HepG2 (cell line): ENCODE results near the gene NDUFC1. TPM values are rescaled to one million over a fixed set of nuclear protein-coding genes. Genes with fewer than 3 reads are reported as not detected.

Source experiments
- ATAC-seq: fragments of 200-7000 bp; cut with Tn5 transposase; 3 replicates; pipeline ENCODE4 v1.9.1; 2020; ENCODE audit warnings: mild to moderate bottlenecking, moderate library complexity
- BruUV-seq: library from RNA; stranded (reverse); fragments of 400-500 nt; replicated peaks from 2 replicates; lab custom pipeline; 2021; lab: Mats Ljungman, UMichigan
- CTCF ChIA-PET: fragments of 300-600 bp; formaldehyde crosslinking; extraction: SDS; loops from one replicate; lab custom pipeline; 2021; ENCODE audit warnings: low total read pairs, inconsistent platforms, low intra/inter-chr PET ratio; lab: Yijun Ruan, JAX
- POLR2A ChIA-PET: fragments of 350-600 bp; sonication (Branson Sonifier 250); formaldehyde crosslinking; loops from one replicate; lab custom pipeline; 2020; ENCODE audit warnings: antibody characterized with exemption, inconsistent platforms; lab: Yijun Ruan, JAX
- DNase-seq: peaks from one replicate; pipeline ENCODE4 v3.0.0-alpha.2; 2015; ENCODE audit warnings: low spot score
- FAIRE-seq: peaks from 3 replicates; lab custom pipeline; 2011; peaks lifted over from hg19 to GRCh38; lab: Jason Lieb, UNC
- H2AFZ ChIP-seq: one replicate; pipeline ENCODE4 v1.6.1; 2011; ENCODE audit warnings: low read length, inconsistent platforms
- H3K27ac ChIP-seq: fragments of 300-600 bp; 3 replicates; pipeline ENCODE4 v1.8.0; 2011; ENCODE audit warnings: mixed run types, mild to moderate bottlenecking, mixed read lengths, low read length, inconsistent platforms; ENCODE audit not compliant: insufficient read depth; ENCODE audit errors: extremely low read length
- H3K27me3 ChIP-seq, 2 experiments: fragments of 200-600 bp in 1 of 2; 2 replicates in 1 of 2; 3 replicates in 1 of 2; pipeline versions ENCODE4 v1.6.0 to v1.8.0; 2011; ENCODE audit warnings: low read length in 2 of 2, mild to moderate bottlenecking in 2 of 2, moderate library complexity in 2 of 2, inconsistent platforms in 1 of 2; ENCODE audit not compliant: insufficient read depth in 2 of 2, control insufficient read depth in 1 of 2
- H3K36me3 ChIP-seq, 2 experiments: fragments of 200-600 bp in 1 of 2; replicated peaks in 1 of 2; 2 replicates in 1 of 2; 3 replicates in 1 of 2; pipeline versions ENCODE4 v1.5.1 to v1.8.0; 2011; ENCODE audit warnings: low read length in 2 of 2, inconsistent platforms in 1 of 2; ENCODE audit not compliant: insufficient read depth in 2 of 2, control insufficient read depth in 1 of 2
- H3K4me1 ChIP-seq: 2 replicates; pipeline ENCODE4 v1.5.1; 2012; ENCODE audit warnings: low read length, inconsistent platforms; ENCODE audit not compliant: insufficient read depth
- H3K4me2 ChIP-seq: 2 replicates; pipeline ENCODE4 v1.6.0; 2011; ENCODE audit warnings: low read depth, low read length, inconsistent platforms
- H3K4me3 ChIP-seq, 3 experiments: fragments of 200-600 bp in 1 of 3; sonication (generic), shearing (Covaris generic) in 1 of 3; replicated peaks in 1 of 3; 2 replicates each; pipeline ENCODE4 v1.5.1; 2011 to 2016; ENCODE audit warnings: low read length in 3 of 3, inconsistent platforms in 2 of 3, low read depth in 2 of 3, mild to moderate bottlenecking in 2 of 3, control low read depth in 1 of 3, mixed read lengths in 1 of 3; ENCODE audit not compliant: insufficient read depth in 1 of 3
- H3K79me2 ChIP-seq: one replicate; pipeline ENCODE4 v1.6.1; 2011; ENCODE audit warnings: low read length, inconsistent platforms; ENCODE audit not compliant: insufficient read depth
- H3K9ac ChIP-seq: 2 replicates; pipeline ENCODE4 v1.6.0; 2011; ENCODE audit warnings: mild to moderate bottlenecking, low read depth, low read length, inconsistent platforms; ENCODE audit not compliant: insufficient read depth
- H3K9me3 ChIP-seq: 2 replicates; pipeline ENCODE4 v1.5.1; 2012; ENCODE audit warnings: mild to moderate bottlenecking, low read length
- H4K20me1 ChIP-seq: 2 replicates; pipeline ENCODE4 v1.6.0; 2011; ENCODE audit warnings: inconsistent platforms, mild to moderate bottlenecking, low read length, moderate library complexity; ENCODE audit not compliant: insufficient read depth
- MAF1 ChIP-seq: sonication (generic); formaldehyde crosslinking; IDR thresholded peaks from 2 replicates; pipeline ENCODE4 v1.5.0; 2020; ENCODE audit warnings: missing genetic modification reagents, borderline replicate concordance
- MAFF ChIP-seq: IDR thresholded peaks from 2 replicates; pipeline ENCODE4 v1.6.1; 2011; ENCODE audit warnings: low read depth, low read length, improper control_type of control experiment
- NCOA5 ChIP-seq: sonication (generic); formaldehyde crosslinking; IDR thresholded peaks from 2 replicates; pipeline ENCODE4 v1.4.0; 2020; ENCODE audit warnings: missing genetic modification reagents
- NFE2L2 ChIP-seq: fragments of 150-350 bp; IDR thresholded peaks from 2 replicates; pipeline ENCODE4 v1.6.1; 2014; ENCODE audit warnings: low read length
- PRPF4 ChIP-seq: fragments of 200-400 bp; formaldehyde crosslinking; IDR thresholded peaks from 2 replicates; pipeline ENCODE4 v1.6.1; 2016; ENCODE audit warnings: low read length, low read depth; ENCODE audit not compliant: poor library complexity, severe bottlenecking
- PTBP1 ChIP-seq: fragments of 200-400 bp; formaldehyde crosslinking; IDR thresholded peaks from 2 replicates; pipeline ENCODE4 v1.6.1; 2018; ENCODE audit warnings: low read length, low read depth; ENCODE audit not compliant: poor library complexity, severe bottlenecking
- SP5 ChIP-seq: IDR thresholded peaks from 2 replicates; pipeline ENCODE4 v1.6.1; 2016; ENCODE audit warnings: low read depth, borderline replicate concordance
- TCF7 ChIP-seq: sonication (generic); IDR thresholded peaks from 2 replicates; pipeline ENCODE4 v1.6.1; 2016; ENCODE audit warnings: antibody characterized with exemption, low read depth
- ZNF20 ChIP-seq: sonication (generic); formaldehyde crosslinking; IDR thresholded peaks from 2 replicates; pipeline ENCODE4 v1.4.0; 2020; ENCODE audit warnings: mild to moderate bottlenecking, moderate library complexity, missing genetic modification reagents
- ZNF329 ChIP-seq: sonication (generic); formaldehyde crosslinking; IDR thresholded peaks from 2 replicates; pipeline ENCODE4 v1.9.0; 2021; ENCODE audit warnings: low read depth, mild to moderate bottlenecking, missing genetic modification reagents
- ZNF430 ChIP-seq: sonication (generic); formaldehyde crosslinking; IDR thresholded peaks from 2 replicates; pipeline ENCODE4 v1.9.0; 2021; ENCODE audit warnings: mild to moderate bottlenecking, missing genetic modification reagents
- ZNF775 ChIP-seq: sonication (generic); formaldehyde crosslinking; IDR thresholded peaks from 2 replicates; pipeline ENCODE4 v1.4.0; 2020; ENCODE audit warnings: missing genetic modification reagents, mild to moderate bottlenecking, moderate library complexity, borderline replicate concordance
- WGBS: methylation state at CpG from one replicate; pipeline ENCODE4 v1.1.6; 2017; ENCODE audit warnings: low lambda C conversion rate; 5-methylcytosine and 5-hydroxymethylcytosine counted together
- in situ Hi-C: cut with HindIII; loops from 2 replicates; pipeline ENCODE4 v1.10.0; 2017; ENCODE audit warnings: low pct_unique_long_range_greater_than_20kb; ENCODE audit not compliant: extremely low pct_ligation_motif_present
- intact Hi-C: fragments of 100-400 bp; cut with micrococcal nuclease; formaldehyde crosslinking; loops from one replicate; pipeline ENCODE4 v1.10.0; 2022; ENCODE audit not compliant: unreplicated experiment
- polyA plus RNA-seq, 8 experiments: library from polyadenylated mRNA; depleted of rRNA in 3 of 8; stranded (reverse) in 7 of 8; unstranded in 1 of 8; fragments of >200 nt; fragmentation: Illumina TruSeq in 4 of 8; extraction: Trizol in 4 of 8; gene quantifications; 2 replicates each; pipeline versions ENCODE4 v1.2.1 to v1.2.3, GENCODE V29; 2011 to 2016; ENCODE audit warnings: low read depth in 4 of 8, missing spikeins in 1 of 8, mixed read lengths in 1 of 8; ENCODE audit not compliant: insufficient read depth in 1 of 8
- total RNA-seq, 5 experiments: library from RNA; depleted of rRNA; stranded (reverse); fragments of >200 nt; fragmentation: Illumina TruSeq; extraction: Trizol; gene quantifications; 2 replicates each; pipeline ENCODE4 v1.2.3, GENCODE V29; 2016; ENCODE audit warnings: low read depth in 1 of 5
- TF ChIP-seq, protein P1 (sequence below): sonication (generic); formaldehyde crosslinking; IDR thresholded peaks from 2 replicates; pipeline ENCODE4 v1.5.1; 2020; ENCODE audit warnings: mild to moderate bottlenecking, missing genetic modification reagents
- TF ChIP-seq, protein P2 (sequence below): sonication (generic); formaldehyde crosslinking; IDR thresholded peaks from 2 replicates; pipeline ENCODE4 v1.5.0; 2020; ENCODE audit warnings: missing genetic modification reagents, mild to moderate bottlenecking, borderline replicate concordance

Gene NDUFC1
- total and polyA plus RNA-seq, 2 of the 13 experiments (the other 11 are each of a cell fraction or from before 2014, with no cell fraction given), result 43.4 to 96.4 TPM

DNA sequence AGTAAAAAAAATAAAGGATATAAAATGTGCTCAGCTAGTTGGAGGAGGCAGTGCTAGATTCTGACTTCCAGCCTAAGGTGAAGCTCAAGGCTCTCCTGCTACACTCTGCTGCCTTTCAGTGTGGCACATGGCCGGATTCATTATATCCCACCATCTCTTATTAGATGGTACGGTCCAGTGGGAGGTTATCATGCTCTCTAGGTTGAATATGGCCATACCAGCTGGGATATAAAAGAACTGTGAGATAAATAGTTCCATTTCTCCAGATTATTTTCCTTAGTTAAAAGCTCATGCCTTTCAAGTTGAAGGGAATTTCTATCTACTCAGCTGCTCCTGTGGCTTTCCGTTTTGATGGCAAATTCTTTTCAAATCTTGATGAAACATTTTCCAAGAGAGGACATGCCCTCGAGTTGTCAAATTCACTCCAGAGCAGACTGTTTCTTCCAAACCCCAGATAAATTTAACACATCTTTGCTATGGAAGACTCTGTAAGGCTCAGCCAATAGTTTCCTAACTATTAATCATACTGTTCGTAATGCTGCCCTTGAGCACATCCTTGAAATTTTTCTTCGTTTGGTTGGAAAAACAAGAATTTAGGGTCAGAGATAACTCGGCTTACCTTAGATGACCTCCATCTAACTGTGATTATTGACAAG is 20.1 kb downstream of the NDUFC1 start (continued):
- TF ChIP-seq, protein P1, sequence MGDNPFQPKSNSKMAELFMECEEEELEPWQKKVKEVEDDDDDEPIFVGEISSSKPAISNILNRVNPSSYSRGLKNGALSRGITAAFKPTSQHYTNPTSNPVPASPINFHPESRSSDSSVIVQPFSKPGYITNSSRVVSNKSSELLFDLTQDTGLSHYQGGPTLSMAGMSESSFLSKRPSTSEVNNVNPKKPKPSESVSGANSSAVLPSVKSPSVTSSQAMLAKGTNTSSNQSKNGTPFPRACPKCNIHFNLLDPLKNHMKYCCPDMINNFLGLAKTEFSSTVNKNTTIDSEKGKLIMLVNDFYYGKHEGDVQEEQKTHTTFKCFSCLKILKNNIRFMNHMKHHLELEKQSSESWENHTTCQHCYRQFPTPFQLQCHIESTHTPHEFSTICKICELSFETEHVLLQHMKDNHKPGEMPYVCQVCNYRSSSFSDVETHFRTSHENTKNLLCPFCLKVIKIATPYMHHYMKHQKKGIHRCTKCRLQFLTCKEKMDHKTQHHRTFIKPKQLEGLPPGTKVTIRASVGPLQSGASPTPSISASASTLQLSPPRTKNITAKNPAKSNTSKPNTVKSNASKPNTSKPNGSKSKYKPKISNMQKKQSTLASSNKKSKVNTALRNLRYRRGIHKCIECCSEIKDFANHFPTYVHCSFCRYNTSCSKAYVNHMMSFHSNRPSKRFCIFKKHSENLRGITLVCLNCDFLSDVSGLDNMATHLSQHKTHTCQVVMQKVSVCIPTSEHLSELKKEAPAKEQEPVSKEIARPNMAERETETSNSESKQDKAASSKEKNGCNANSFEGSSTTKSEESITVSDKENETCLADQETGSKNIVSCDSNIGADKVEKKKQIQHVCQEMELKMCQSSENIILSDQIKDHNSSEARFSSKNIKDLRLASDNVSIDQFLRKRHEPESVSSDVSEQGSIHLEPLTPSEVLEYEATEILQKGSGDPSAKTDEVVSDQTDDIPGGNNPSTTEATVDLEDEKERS (CRISPR knock-in tag), result no peak

DNA sequence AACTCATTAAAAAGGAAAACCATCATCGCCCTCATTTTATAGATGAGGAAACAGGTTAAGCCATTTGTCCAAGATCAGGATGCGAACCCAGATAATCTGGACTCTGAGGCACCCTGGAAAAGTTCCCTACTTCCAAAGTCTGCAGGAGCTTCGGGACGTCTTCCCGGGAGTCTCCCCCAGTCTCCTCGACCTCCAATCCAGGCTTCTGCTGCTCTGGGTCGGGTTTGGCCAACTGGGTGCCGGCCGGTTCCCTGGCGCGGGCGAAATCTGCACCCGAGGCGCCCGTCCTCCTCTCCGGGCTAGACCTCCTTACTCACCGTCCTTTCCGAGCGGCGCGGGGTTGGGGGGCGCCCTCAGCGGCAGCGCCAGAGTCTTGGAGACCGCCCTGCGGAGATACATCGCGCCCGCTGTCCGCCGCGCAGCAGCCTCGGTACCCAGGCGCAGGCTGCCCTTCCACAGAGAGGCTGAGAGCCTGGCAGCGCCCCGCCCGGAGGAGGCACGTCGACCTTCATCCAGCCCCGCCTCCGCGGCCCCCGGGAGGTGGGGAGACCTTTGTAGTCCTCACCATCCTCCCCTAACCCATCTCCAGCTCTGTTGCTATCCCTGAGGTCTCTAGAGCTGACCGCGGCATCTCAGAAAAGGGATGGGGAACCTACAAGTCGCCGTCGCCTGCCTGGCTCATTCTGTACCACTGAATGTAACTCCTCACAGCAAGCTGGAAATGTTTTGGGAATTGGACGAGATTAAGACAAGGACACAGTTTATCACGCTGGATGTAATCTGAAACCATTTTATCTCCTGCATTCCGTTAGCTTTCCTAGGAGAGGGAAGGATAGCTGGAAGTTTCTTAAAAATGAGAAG is 22.3 kb downstream of the NDUFC1 start, which contains the start of gene MGARP:
MGARP (minus strand) TSS at position 466 of the 861 bp plus-strand sequence; CDS start at position 399, 67 bp downstream.
- TF ChIP-seq MAFF (no peak), MAF1 (CRISPR knock-in tag) (no peak), NFE2L2 (no peak), NCOA5 (CRISPR knock-in tag) (no peak), ZNF430 (CRISPR knock-in tag) (no peak), TCF7 (no peak), SP5 (CRISPR knock-in tag) (no peak), ZNF775 (CRISPR knock-in tag) (no peak), PRPF4 (no peak), ZNF329 (no peak), PTBP1 (no peak), ZNF20 (CRISPR knock-in tag) (no peak)
- TF ChIP-seq, protein P2, sequence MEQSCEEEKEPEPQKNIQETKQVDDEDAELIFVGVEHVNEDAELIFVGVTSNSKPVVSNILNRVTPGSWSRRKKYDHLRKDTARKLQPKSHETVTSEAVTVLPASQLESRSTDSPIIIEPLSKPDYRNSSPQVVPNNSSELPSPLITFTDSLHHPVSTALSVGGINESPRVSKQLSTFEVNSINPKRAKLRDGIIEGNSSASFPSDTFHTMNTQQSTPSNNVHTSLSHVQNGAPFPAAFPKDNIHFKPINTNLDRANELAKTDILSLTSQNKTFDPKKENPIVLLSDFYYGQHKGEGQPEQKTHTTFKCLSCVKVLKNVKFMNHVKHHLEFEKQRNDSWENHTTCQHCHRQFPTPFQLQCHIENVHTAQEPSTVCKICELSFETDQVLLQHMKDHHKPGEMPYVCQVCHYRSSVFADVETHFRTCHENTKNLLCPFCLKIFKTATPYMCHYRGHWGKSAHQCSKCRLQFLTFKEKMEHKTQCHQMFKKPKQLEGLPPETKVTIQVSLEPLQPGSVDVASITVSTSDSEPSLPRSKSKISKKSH (CRISPR knock-in tag), result no peak
- TF ChIP-seq, all 625 proteins: peak for 0
- H2AFZ ChIP-seq, result no peak within 1 kb of the TSS
- in situ Hi-C loops, result no loop called here
- H4K20me1 ChIP-seq, result no peaks in the 10 kb centered on the region
- no peaks in the 10 kb centered on the region for H3K27me3 ChIP-seq
- FAIRE-seq (no peak), ATAC-seq (no peak), DNase-seq (no peak)
- no peak within 1 kb of the TSS for H3K27ac ChIP-seq
- 77% methylated on average over 39 of the region's 51 CpGs for WGBS
- ChIA-PET CTCF (no interaction called here), POLR2A (interaction anchor here (2.8 kb wide), 1 partner anchor 15 kb away, joined by 8 read pairs; no protein-coding TSS in a partner anchor)
- H3K4me1 ChIP-seq, result no peaks in the 10 kb centered on the region
- BruUV-seq, result no TSS peak
- H3K79me2 ChIP-seq, result no peaks in the 10 kb centered on the region
- no peaks in the 10 kb centered on the region for H3K9me3 ChIP-seq
- H3K36me3 ChIP-seq, result no peaks in the 10 kb centered on the region
- H3K4me2 ChIP-seq, result no peak within 1 kb of the TSS
- H3K4me3 ChIP-seq, result no peak within 1 kb of the TSS
- intact Hi-C loops, result no loop called here
- H3K9ac ChIP-seq, result no peak within 1 kb of the TSS
